GM23248 (cell line): Measurements from ENCODE around the gene IL9R.
"Not testable (repeated sequence)": the region's sequence is repeated elsewhere in the genome, so short reads cannot be mapped to it uniquely, and the experiment has no call there.

Source experiments
- EZH2 ChIP-seq: fragments of 200-600 bp; sonication (generic); IDR thresholded peaks from 2 replicates; pipeline ENCODE4 v1.6.1; 2018; ENCODE audit warnings: antibody characterized with exemption, mild to moderate bottlenecking; ENCODE audit not compliant: insufficient read depth, poor library complexity, severe bottlenecking
- EZH2phosphoT487 ChIP-seq: fragments of 200-600 bp; sonication (generic); IDR thresholded peaks from 2 replicates; pipeline ENCODE4 v1.6.1; 2018; ENCODE audit warnings: antibody characterized with exemption, moderate library complexity, mild to moderate bottlenecking, low read depth; ENCODE audit not compliant: insufficient read depth

GRCh38 chrX:156008379-156008778 lies 10.9 kb downstream of the IL9R start:
- not testable (repeated sequence) for TF ChIP-seq EZH2phosphoT487, EZH2
